NCI-H187 treated with DMSO at 0.1 percent for 48 hours (cell line): ENCODE measurements around the gene CLIP4.

Source experiments
- DNase-seq: peaks from one replicate; lab custom pipeline; 2025; lab: John Stamatoyannopoulos, UW

Gene CLIP4

DNA sequence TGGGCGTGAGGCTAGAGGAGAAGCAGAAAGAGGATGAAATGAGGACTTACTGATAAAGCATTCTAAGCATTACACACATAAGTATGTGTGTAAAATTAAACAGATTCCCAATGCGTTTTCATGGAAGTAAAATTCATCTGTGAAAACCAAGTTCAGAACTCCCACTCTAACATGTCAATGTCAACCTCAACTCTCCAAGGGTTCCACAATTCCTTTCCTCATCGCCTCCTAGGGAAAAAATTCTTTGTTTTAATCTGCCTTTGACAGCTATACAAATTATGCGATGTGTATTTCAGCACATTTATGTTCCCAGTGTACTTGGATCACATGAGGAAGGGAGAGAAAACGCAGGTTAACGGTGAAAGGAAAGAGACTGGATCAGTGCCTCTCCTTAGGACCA is 76.6 kb downstream of the CLIP4 start:
- no peak for DNase-seq

DNA sequence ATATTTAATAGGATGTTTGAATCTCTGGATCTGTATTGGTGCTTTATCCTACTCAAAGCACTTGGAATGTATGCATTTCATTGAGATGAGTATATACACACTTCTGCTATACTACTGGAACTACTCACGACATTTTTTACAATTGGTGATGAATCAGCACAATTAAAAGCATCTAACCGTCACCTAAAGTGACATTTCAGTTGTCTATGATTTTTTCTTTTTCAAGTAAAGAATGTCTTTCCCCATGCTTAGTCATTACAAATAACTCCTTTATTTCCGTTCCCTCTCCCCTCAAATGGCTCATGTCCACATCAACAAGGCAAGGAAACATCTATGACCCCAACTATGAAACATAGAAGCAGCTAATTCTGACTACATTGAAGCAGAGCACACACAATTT is 77.3 kb downstream of the CLIP4 start:
- DNase-seq: no peak

GRCh38 chr2:29193111-29193510 is 77.9 kb downstream of the CLIP4 start:
- DNase-seq: no peak

DNA sequence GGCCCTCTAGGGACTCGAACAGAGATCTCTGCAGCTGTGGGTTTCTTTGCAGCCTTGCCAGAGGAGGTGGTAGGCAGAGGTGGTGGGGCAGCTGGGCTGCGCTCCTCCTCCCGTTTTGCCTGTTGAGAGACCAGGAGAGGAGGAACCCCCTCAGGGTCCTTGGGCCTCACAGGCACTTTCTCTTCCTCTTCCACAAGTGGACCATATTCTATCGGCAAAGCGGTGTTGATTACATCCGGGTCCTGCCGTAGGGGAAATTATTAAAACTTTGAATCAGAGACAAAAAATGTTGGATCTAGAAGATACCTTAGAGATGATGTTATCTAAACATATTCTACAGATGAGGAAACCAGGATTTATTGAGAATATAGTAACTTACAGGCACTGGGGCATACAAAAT is 78.5 kb downstream of the CLIP4 start:
- DNase-seq: no peak

GRCh38 chr2:29195796-29196195 is 80.6 kb downstream of the CLIP4 start:
- no peak for DNase-seq

DNA sequence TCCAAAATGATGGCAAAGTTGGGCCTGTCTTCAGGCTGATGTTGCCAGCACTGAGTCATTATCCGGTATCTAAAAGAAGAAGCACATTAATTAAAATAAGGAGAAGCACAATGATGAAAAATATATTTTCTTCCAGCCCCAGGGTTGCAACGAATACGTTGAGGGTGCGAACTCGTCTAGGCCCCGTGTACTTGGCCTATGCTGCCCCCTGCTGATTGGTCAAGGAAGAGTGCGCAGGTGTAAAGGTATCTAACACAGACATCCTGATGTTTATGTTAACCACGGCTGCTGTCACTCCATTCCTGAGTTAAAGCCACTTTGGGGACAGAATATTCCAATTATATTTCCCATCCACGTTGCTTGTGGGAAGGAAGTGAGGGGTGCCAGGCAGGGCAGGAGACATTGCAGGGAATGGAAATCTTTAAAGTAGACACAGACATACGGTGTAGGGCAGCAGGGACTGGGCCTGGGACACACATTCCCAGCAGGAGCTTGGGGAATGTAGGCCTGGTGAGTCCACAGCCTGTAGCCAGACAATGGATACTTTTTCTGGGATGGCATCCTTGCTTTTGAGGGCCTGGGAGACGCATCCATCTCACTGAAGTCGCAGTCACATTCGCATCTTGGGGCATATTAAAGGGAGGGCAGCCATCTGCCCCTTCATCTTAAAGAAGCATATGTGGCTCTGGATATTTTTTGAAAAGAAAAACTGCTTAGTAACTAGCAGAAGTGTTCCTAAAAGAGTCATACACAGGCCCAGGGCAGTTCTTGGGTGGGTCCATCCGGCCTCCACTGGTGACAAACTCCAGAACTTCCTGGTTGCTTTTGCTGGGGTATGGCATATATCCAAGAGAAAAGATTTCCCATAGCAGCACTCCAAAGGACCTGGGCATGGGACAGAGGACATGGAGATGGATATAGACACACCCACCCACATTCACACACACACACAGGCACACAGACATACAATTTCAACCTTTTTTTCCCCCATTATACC is 81.9 kb downstream of the CLIP4 start:
- DNase-seq: peak; percentile 32

DNA sequence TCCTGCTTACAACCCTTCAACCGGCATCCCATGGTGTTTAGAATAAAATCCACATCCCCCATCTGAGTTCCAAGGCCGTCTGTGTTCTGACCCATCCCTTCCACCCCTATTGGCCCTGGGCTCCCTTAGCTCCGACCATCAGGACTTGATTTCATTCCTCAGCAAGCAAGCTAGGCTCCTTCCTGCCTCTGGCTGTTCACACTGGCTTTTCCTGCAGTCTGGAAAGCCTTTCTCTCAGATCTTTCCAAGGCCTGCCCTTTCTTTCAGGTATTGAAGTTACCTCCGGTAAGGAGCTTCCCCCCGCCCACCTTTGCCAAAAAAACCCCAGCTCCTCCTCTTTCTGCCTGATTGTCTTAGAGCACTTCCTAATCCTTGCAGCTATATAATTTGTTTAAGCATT is 86.8 kb downstream of the CLIP4 start:
- DNase-seq: no peak

GRCh38 chr2:29202819-29203495 is 87.7 kb downstream of the CLIP4 start:
- DNase-seq: no peak

DNA sequence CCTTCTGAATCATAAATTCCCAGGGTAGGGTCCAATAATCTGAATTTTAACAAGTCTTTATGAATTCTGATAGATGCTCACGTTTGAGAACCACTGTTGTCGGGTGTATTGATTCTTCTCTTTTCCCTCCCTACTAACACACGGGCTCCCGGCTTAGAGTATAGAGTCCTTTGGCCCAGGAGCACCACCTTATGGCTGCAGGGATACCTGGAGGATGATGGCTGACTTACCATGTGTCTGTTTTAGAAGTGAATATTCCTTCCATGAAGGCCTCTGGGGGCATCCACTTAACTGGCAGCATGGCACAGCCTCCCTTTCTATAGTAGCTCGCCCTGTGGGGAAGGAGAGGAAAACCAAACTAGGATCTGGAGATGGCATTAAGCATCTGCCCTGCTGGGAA is 91.7 kb downstream of the CLIP4 start:
- DNase-seq: no peak

- no peak for DNase-seq
These were observed 92.3 kb downstream of the CLIP4 start for GRCh38 chr2:29207352-29208148.

- DNase-seq: no peak
These were observed 94.3 kb downstream of the CLIP4 start for GRCh38 chr2:29209551-29209950.

DNA sequence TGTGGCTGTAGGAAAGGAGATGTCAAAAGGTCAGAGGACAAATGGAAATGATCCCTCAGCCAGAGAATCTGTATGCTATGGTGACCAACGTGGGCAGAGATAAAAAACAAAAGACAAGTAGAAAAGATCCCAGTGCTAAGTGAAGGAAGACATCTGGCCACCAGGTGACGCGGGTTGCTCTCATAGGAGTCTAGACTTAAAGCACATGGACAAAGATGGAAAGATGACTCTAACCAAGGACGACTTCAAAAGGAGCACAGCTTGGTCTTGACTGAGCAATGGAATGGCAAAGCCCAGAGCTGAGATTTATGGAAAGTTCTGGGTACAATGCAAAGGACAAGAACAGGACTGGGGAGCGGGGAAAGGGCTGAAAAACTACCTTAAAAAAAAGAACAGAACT is 96.8 kb downstream of the CLIP4 start:
- no peak for DNase-seq

DNA sequence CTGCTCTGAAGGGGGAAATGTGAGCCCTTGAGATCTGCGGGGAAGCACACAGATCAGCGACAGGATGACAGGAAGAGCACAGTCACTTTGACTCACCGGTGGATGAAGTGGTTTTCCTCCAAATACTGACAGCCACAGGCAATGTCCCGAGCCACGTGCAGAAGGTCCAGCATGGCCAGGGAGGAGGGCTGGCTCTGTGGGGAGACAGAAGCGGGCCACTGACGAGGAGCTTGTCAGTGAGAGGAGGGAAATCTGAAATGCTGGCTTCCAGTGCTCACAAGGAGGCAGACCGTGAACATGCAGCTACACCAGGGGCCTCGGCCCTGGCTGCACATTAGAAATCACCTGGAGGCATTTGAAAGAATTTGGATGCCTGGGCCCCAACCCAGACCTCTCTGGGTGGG is 98.7 kb downstream of the CLIP4 start:
- DNase-seq: no peak

GRCh38 chr2:29215073-29215472 is 99.9 kb downstream of the CLIP4 start:
- DNase-seq: no peak

- no peak for DNase-seq
These were observed 100.8 kb downstream of the CLIP4 start for GRCh38 chr2:29215739-29216608.

DNA sequence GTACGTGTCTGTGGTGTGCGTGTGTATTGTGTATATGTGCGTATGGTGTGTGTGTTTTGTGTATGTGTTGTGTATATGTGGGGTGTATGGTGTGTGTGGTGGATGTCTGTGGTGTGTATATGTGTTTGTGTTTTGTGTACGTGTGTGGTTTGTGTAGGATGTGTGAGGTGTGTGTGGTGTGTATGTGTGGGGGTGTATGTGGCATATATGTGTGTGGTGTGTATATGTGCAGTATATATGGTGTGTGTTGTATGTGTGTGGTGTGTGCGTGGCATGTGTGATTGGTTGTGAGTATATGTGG is 101.3 kb downstream of the CLIP4 start:
- no peak for DNase-seq

GRCh38 chr2:29218071-29218470 is 102.9 kb downstream of the CLIP4 start:
- DNase-seq: no peak

DNA sequence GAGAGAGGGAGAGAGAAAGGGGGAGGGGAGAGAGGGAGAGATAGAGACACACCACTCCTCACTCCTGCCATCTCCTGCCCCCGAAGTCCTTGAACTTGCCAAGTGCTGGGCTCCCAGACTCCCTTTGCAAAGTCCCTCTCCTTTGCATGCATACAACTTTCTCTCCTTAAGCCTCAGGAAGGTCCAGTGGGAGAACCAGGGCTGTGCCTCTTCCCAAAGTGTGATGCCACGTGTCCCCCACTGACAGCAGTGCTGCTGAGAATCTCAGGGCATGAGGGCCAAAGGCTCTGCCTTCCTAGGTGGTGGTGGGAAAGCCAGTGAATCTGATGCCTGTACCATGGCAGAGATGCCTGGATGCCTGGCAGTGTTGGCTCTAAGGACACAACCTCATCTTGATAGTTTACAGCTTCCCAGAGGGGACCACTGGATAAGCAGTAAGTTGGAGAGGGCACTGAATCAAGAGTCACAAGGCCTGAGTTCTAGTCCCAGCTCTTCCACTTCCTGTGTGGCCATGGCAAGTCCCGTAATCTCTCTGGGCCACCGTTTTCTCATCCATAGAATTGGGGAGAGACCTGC is 103.4 kb downstream of the CLIP4 start:
- DNase-seq: no peak

DNA sequence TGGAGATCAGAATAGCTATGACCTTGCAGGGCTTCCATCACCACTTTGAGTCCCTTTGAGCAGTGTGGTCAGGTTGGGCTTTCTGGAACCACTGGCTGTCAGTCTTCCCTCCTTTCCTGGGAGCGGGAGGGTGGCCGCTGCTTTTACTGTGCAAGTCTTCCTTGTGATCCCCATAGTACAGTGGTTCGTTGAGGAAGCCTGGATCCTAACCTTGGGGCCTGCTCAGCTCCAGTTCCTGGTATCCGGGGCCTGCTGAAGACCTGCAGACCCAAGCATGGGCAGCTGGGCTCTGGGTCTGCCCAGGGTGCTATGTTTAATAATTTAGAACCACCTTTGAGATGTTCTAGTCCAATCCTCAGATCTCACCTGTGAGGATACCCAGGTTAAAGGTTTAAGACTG is 104.2 kb downstream of the CLIP4 start:
- DNase-seq: no peak

- no peak for DNase-seq
These were observed 105.5 kb downstream of the CLIP4 start for GRCh38 chr2:29220506-29221270.
